ENCODE results near the gene CITED2. TPM values are rescaled to one million over a fixed set of nuclear protein-coding genes. Genes with fewer than 3 reads are reported as not detected.

Gene CITED2
- total and polyA plus RNA-seq, 2 of the 8 experiments (the other 6 are each of a cell fraction or from before 2014, with no cell fraction given), result 89.1 to 115 TPM

DNA sequence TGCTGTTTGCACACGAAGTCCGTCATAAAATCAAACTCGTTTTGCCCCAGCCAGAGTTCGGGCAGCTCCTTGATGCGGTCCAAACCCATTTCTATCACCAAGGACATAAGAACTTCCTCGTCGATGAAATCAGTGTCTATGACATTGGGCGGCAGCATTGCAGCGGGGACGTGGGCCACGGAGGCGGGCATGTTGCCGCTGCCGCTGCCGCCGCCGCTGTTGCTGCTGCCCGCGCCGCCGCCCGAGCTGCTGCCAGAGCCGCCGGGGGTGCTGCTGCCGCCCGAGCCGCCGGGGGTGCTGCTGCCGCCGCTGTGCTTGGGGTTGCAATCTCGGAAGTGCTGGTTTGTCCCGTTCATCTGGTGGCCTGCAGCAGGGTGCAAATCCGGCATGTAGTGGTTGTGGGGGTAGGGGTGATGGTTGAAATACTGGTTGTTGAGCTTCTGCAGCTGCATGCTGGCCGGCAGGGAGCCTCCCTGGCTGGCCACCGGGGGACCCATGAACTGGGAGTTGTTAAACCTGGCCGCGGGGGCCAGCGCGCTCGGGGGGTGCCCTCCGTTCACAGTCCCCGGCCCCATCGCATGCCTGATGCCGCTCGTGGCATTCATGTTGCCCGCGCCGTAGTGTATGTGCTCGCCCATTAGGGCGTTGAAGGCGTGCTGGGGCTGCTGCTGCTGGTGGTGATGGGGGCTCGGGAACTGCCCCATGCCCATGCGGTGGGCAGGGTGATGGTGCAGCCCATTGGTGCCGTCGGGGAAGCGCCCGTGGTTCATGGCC lies 1.1 kb downstream of the CITED2 start:
- peaks cover 16% of the 10 kb centered on the region for H3K23me2 ChIP-seq (ENCODE audit: low read depth, low read length)
- peaks cover 7% of the 10 kb centered on the region in 2 experiments for H4K20me1 ChIP-seq (replicated peaks in 1 of 2; ENCODE audit: control insufficient read depth in 1 of 2, insufficient read depth in 2 of 2, low read length in 2 of 2)
- H3K4ac ChIP-seq (replicated peaks; ENCODE audit: insufficient read length, low read depth, low read length), result peak overlapping the region; percentile 98
- H2AK5ac ChIP-seq (ENCODE audit: low read depth, low read length), result peak overlapping the region; percentile 57; the same call in 1 of the 2 replicates
- DNase-seq (ENCODE audit: low read depth in 1 of 2, low spot score in 2 of 2) (peak in 1 of 2 experiments; percentile 61), FAIRE-seq (no peak)
- H4K8ac ChIP-seq (ENCODE audit: extremely low read depth, insufficient read depth, low read length), result peak overlapping the region; percentile 74
- H2BK20ac ChIP-seq (ENCODE audit: low read length), result no peak overlapping the region
- no peaks in the 10 kb centered on the region for H3K9me3 ChIP-seq (ENCODE audit: insufficient read depth in 2 of 2, low read depth in 1 of 2, low read length in 1 of 2)
- H2BK5ac ChIP-seq (ENCODE audit: low read depth, low read length), result peak overlapping the region; percentile 97
- peak overlapping the region; percentile 77 for H4K91ac ChIP-seq (replicated peaks; ENCODE audit: insufficient read length, low read length)
- H3K18ac ChIP-seq (ENCODE audit: extremely low read depth, low read length), result peak overlapping the region; percentile 42
- peak overlapping the region; percentile 92 to 97 for H3K4me2 ChIP-seq (ENCODE audit: insufficient read depth in 1 of 2, low read depth in 2 of 2, low read length in 2 of 2)
- peaks cover 9 to 28% (median 18%) of the 10 kb centered on the region in 4 experiments; a peak in 6 of 7 replicates for H3K4me1 ChIP-seq (replicated peaks in 1 of 4; ENCODE audit: control insufficient read depth in 3 of 4, insufficient read depth in 4 of 4, low read length in 3 of 4)
- no peak overlapping the region for H3K23ac ChIP-seq (ENCODE audit: insufficient read length)
- H3K27me3 ChIP-seq (replicated peaks in 1 of 4; ENCODE audit: control insufficient read depth in 3 of 4, extremely low read depth in 1 of 4, insufficient read depth in 3 of 4, low read length in 3 of 4), result 0 out of 7 replicates have a peak, but pooled peaks cover 0 to 2% (median 0%) of the 10 kb centered on the region in 4 experiments
- H3K36me3 ChIP-seq (ENCODE audit: control insufficient read depth in 2 of 4, insufficient read depth in 4 of 4, low read length in 3 of 4), result peaks cover 3 to 35% (median 10%) of the 10 kb centered on the region in 4 experiments; a peak in 5 of 8 replicates
- peak overlapping the region; percentile 92; the same call in 1 of the 2 replicates for H2BK12ac ChIP-seq (ENCODE audit: low read depth, low read length)
- no peak overlapping the region for H2AFZ ChIP-seq (ENCODE audit: low read length)
- CTCF ChIA-PET (ENCODE audit: partially characterized antibody), result interaction anchor here (0.9 to 1.7 kb wide), 4 partner anchors 8 to 678 kb away, joined by 3 to 5 read pairs (median 3); no protein-coding TSS in a partner anchor
- H3K79me2 ChIP-seq (ENCODE audit: control insufficient read depth in 1 of 2, insufficient read depth in 2 of 2, low read length in 2 of 2), result peaks cover 8 to 34% of the 10 kb centered on the region in 2 experiments; a peak in 3 of 4 replicates
- H2BK15ac ChIP-seq (ENCODE audit: low read length), result no peak overlapping the region; the same call in 1 of the 2 replicates
- POLR2A ChIA-PET (ENCODE audit: partially characterized antibody), result interaction anchor here (0.6 to 3.6 kb wide), 32 partner anchors 8 to 1088 kb away, joined by 3 to 34 read pairs (median 6); no protein-coding TSS in a partner anchor
- peak overlapping the region; percentile 87 to 95 (median 94); a peak in 6 of 7 replicates for H3K9ac ChIP-seq (replicated peaks in 1 of 4; ENCODE audit: extremely low read depth in 1 of 4, low read depth in 3 of 4, low read length in 3 of 4)
- peak overlapping the region; percentile 86 for H4K5ac ChIP-seq (ENCODE audit: insufficient read length, low read depth, low read length)
- WGBS, 2 experiments (ENCODE audit: extremely low coverage in 1 of 2, insufficient coverage in 1 of 2, insufficient read length in 1 of 2, insufficient replicate concordance in 2 of 2, low coverage in 1 of 2, low lambda C conversion rate in 2 of 2, missing lambda C conversion rate in 1 of 2), result 1% methylated on average over 55 of the region's 57 CpGs; no CpG with 5 or more reads in 1 of the 2 experiments
- peak overlapping the region; percentile 43 for H3K56ac ChIP-seq (replicated peaks; ENCODE audit: insufficient read length, low read depth, low read length)
- no peak overlapping the region for H2BK120ac ChIP-seq (replicated peaks; ENCODE audit: low read depth, low read length)
- H3K4me3 ChIP-seq (ENCODE audit: extremely low read depth in 1 of 4, insufficient read depth in 2 of 4, low read depth in 3 of 4, low read length in 4 of 4), result peak overlapping the region; percentile 79 to 96 (median 95)
- peak overlapping the region; percentile 91 for H3K27ac ChIP-seq (ENCODE audit: low read depth, low read length)
- no peak overlapping the region for H3K14ac ChIP-seq (ENCODE audit: insufficient read length)
- H3K79me1 ChIP-seq (ENCODE audit: low read depth, low read length), result no peaks in the 10 kb centered on the region; the same call in 1 of the 2 replicates
- TF ChIP-seq FOSL1 (IDR thresholded peaks at IDR 0.05; ENCODE audit: insufficient read depth, low read depth, low read length), result no peak
- TF ChIP-seq KDM4A (IDR thresholded peaks at IDR 0.05; ENCODE audit: low read depth, low read length, severe bottlenecking), result peak; percentile 8
- TF ChIP-seq BACH1 (IDR thresholded peaks at IDR 0.05; ENCODE audit: low read length), result no peak
- no peak for TF ChIP-seq HDAC2 (IDR thresholded peaks at IDR 0.05; ENCODE audit: borderline replicate concordance in 1 of 2, low read depth in 2 of 2, low read length in 2 of 2)
- no peak for TF ChIP-seq SUZ12 (IDR thresholded peaks at IDR 0.05; ENCODE audit: low read length)
- TF ChIP-seq ASH2L (IDR thresholded peaks at IDR 0.05; ENCODE audit: low read length), result no peak
- no peak for TF ChIP-seq SIX5 (IDR thresholded peaks at IDR 0.05; ENCODE audit: low read depth, low read length)
- no peak for TF ChIP-seq RNF2 (IDR thresholded peaks at IDR 0.05; ENCODE audit: borderline replicate concordance, low read depth, low read length, missing control alignments, poor library complexity, severe bottlenecking)
- no peak for TF ChIP-seq KDM1A (IDR thresholded peaks at IDR 0.05; ENCODE audit: borderline replicate concordance, low read length)
- TF ChIP-seq CHD1 (IDR thresholded peaks at IDR 0.05; ENCODE audit: low read depth, low read length), result no peak
